Smooth muscle cell (in vitro differentiated cells): ENCODE data around the gene CYBB. TPM values are rescaled to one million over a fixed set of nuclear protein-coding genes. Genes with fewer than 3 reads are reported as not detected.

ENCODE experiments used
- DNase-seq: peaks from one replicate; lab custom pipeline; 2025; ENCODE audit not compliant: unreplicated experiment; lab: John Stamatoyannopoulos, UW
- H2AFZ ChIP-seq: fragments of 200-600 bp; sonication (generic); 2 replicates; pipeline ENCODE4 v1.6.0; 2016; ENCODE audit warnings: antibody characterized with exemption, low read depth, mild to moderate bottlenecking
- H3F3A ChIP-seq: fragments of 200-600 bp; sonication (generic); 2 replicates; pipeline ENCODE4 v1.6.0; 2017; ENCODE audit warnings: antibody characterized with exemption, low read depth
- H3K27ac ChIP-seq: fragments of 200-600 bp; sonication (generic); 2 replicates; pipeline ENCODE4 v1.5.1; 2016; ENCODE audit warnings: low read depth, mild to moderate bottlenecking
- H3K27me3 ChIP-seq: fragments of 200-600 bp; sonication (generic); 2 replicates; pipeline ENCODE4 v1.6.1; 2016; ENCODE audit warnings: low read depth, mild to moderate bottlenecking
- H3K36me3 ChIP-seq: fragments of 200-600 bp; sonication (generic); 2 replicates; pipeline ENCODE4 v1.5.1; 2016; ENCODE audit warnings: low read depth
- H3K4me1 ChIP-seq: fragments of 200-600 bp; sonication (generic); 2 replicates; pipeline ENCODE4 v1.5.1; 2016; ENCODE audit warnings: low read depth
- H3K4me2 ChIP-seq: fragments of 200-600 bp; sonication (generic); 2 replicates; pipeline ENCODE4 v1.6.0; 2016; ENCODE audit warnings: mild to moderate bottlenecking
- H3K4me3 ChIP-seq: fragments of 200-600 bp; sonication (generic); 2 replicates; pipeline ENCODE4 v1.5.1; 2016; ENCODE audit warnings: mild to moderate bottlenecking
- H3K79me2 ChIP-seq: fragments of 200-600 bp; sonication (generic); 2 replicates; pipeline ENCODE4 v1.6.0; 2016; ENCODE audit warnings: low read depth, mild to moderate bottlenecking
- H3K9ac ChIP-seq: fragments of 200-600 bp; sonication (generic); 2 replicates; pipeline ENCODE4 v1.6.0; 2016; ENCODE audit warnings: low read depth
- H3K9me3 ChIP-seq: fragments of 200-600 bp; sonication (generic); replicated peaks from 2 replicates; pipeline ENCODE4 v1.5.1; 2016; ENCODE audit warnings: low read depth
- H4K20me1 ChIP-seq: fragments of 200-600 bp; sonication (generic); 2 replicates; pipeline ENCODE4 v1.6.0; 2016; ENCODE audit warnings: low read depth
- WGBS: methylation state at CpG from one replicate; pipeline ENCODE4 v1.1.7; 2016; ENCODE audit warnings: low lambda C conversion rate; 5-methylcytosine and 5-hydroxymethylcytosine counted together
- polyA plus RNA-seq: library from polyadenylated mRNA; unstranded; fragments of >200 nt; fragmentation: Nextera tagmentation; extraction: Ambion mirVana; gene quantifications from 2 replicates; pipeline ENCODE4 v1.2.1, GENCODE V29; 2016
- total RNA-seq: library from RNA; depleted of rRNA; stranded (reverse); fragments of >200 nt; gene quantifications from 2 replicates; pipeline ENCODE4 v1.2.3, GENCODE V29; 2014
- TF ChIP-seq, protein P1 (sequence below): fragments of 200-600 bp; sonication (generic); IDR thresholded peaks from 2 replicates; pipeline ENCODE4 v1.5.1; 2017; ENCODE audit warnings: borderline replicate concordance, mild to moderate bottlenecking, antibody characterized with exemption; ENCODE audit not compliant: insufficient read depth, poor library complexity, severe bottlenecking

CYBB gene
- total and polyA plus RNA-seq, 2 experiments from 2014 or later, result not detected

DNA sequence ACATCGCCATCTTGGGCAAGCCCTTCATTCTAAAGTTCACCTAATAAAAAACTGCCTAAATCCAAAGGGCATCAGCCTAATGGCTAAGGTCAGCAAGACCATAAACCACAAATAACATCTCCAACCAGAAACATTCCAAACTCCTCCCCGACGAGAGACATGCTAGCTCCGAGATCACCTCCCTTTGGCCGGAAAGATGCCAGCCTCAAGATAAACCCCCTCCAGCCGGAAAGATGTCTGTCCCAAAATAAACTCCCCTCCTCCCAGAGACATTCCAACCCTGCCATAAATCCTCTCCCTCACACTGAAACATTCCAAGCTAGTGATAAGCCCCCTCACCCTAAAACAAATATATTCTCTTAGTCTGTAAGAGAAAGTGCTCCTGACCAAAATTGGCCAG is 80.9 kb downstream of the CYBB start:
- TF ChIP-seq, protein P1, sequence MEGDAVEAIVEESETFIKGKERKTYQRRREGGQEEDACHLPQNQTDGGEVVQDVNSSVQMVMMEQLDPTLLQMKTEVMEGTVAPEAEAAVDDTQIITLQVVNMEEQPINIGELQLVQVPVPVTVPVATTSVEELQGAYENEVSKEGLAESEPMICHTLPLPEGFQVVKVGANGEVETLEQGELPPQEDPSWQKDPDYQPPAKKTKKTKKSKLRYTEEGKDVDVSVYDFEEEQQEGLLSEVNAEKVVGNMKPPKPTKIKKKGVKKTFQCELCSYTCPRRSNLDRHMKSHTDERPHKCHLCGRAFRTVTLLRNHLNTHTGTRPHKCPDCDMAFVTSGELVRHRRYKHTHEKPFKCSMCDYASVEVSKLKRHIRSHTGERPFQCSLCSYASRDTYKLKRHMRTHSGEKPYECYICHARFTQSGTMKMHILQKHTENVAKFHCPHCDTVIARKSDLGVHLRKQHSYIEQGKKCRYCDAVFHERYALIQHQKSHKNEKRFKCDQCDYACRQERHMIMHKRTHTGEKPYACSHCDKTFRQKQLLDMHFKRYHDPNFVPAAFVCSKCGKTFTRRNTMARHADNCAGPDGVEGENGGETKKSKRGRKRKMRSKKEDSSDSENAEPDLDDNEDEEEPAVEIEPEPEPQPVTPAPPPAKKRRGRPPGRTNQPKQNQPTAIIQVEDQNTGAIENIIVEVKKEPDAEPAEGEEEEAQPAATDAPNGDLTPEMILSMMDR, result no peak
- WGBS, result 35% methylated on average over 6 of the region's 6 CpGs
- Histone ChIP-seq H3K4me3 (no peak overlapping the region), H3K36me3 (no peaks in the 10 kb centered on the region), H2AFZ (no peak overlapping the region), H4K20me1 (no peaks in the 10 kb centered on the region), H3K4me2 (peak overlapping the region; percentile 44), H3K79me2 (no peaks in the 10 kb centered on the region), H3K27ac (no peak overlapping the region), H3K27me3 (no peaks in the 10 kb centered on the region), H3F3A (no peaks in the 10 kb centered on the region), H3K9me3 (no peaks in the 10 kb centered on the region), H3K4me1 (no peaks in the 10 kb centered on the region), H3K9ac (no peak overlapping the region)
- DNase-seq, result no peak

DNA sequence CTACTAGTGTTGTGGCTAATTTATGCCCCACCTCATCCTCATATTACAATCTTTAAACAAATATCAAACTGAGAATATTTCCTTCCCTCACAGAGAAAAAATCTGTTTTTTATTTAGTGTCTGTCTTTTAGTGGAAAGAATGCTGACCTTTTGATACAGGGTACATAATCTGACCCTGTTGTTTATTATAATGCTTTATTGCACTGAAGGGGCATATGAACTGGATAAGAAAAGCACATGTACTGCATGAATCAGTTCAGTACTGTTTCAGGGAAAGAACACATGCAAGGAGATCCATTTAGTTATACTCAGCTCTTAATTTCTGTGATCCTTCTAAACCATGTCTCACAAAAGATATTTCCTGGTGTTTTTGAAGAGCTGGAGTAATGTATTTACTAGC is 83.0 kb downstream of the CYBB start:
- no peak overlapping the region for H3K4me3 ChIP-seq
- H3K9ac ChIP-seq, result no peak overlapping the region
- H3K4me2 ChIP-seq, result no peak overlapping the region
- H3F3A ChIP-seq, result no peaks in the 10 kb centered on the region
- H3K27me3 ChIP-seq, result no peaks in the 10 kb centered on the region
- H2AFZ ChIP-seq, result no peak overlapping the region
- TF ChIP-seq, protein P1, result no peak
- no peaks in the 10 kb centered on the region for H3K79me2 ChIP-seq
- H3K4me1 ChIP-seq, result no peaks in the 10 kb centered on the region
- no peak for DNase-seq
- no peaks in the 10 kb centered on the region for H3K36me3 ChIP-seq
- no peaks in the 10 kb centered on the region for H4K20me1 ChIP-seq
- no peak overlapping the region for H3K27ac ChIP-seq
- H3K9me3 ChIP-seq, result no peaks in the 10 kb centered on the region

Other genes starting within 250 kb of the CYBB start
- 0.54 and 1.5 TPM in 2 replicates for gene LANCL3, start 208.4 kb upstream of the CYBB start, total RNA-seq
- 0.05 and 0.18 TPM in 2 replicates for gene LANCL3, start 208.4 kb upstream of the CYBB start, polyA plus RNA-seq
- 0.13 and 0.36 TPM in 2 replicates for gene XK, start 94.3 kb upstream of the CYBB start, total RNA-seq
- not detected in 2 replicates for gene XK, start 94.3 kb upstream of the CYBB start, polyA plus RNA-seq
- 89.4 and 112 TPM in 2 replicates for gene DYNLT3, start 67.5 kb downstream of the CYBB start, total RNA-seq
- gene DYNLT3, start 67.5 kb downstream of the CYBB start, polyA plus RNA-seq, result 75.8 and 77.7 TPM in 2 replicates
- gene SYTL5, start 226.5 kb downstream of the CYBB start, total RNA-seq, result 1.9 and 2.3 TPM in 2 replicates
- 0.27 and 1.4 TPM in 2 replicates for gene SYTL5, start 226.5 kb downstream of the CYBB start, polyA plus RNA-seq